NCI-H2196 (cell line): ENCODE results near the gene MYOF.
"Not testable (repeated sequence)": the region's sequence is repeated elsewhere in the genome, so short reads cannot be mapped to it uniquely, and the experiment has no call there.

Experiments
- DNase-seq: peaks from one replicate; lab custom pipeline; 2025; ENCODE audit not compliant: unreplicated experiment; lab: John Stamatoyannopoulos, UW

Gene MYOF

DNA sequence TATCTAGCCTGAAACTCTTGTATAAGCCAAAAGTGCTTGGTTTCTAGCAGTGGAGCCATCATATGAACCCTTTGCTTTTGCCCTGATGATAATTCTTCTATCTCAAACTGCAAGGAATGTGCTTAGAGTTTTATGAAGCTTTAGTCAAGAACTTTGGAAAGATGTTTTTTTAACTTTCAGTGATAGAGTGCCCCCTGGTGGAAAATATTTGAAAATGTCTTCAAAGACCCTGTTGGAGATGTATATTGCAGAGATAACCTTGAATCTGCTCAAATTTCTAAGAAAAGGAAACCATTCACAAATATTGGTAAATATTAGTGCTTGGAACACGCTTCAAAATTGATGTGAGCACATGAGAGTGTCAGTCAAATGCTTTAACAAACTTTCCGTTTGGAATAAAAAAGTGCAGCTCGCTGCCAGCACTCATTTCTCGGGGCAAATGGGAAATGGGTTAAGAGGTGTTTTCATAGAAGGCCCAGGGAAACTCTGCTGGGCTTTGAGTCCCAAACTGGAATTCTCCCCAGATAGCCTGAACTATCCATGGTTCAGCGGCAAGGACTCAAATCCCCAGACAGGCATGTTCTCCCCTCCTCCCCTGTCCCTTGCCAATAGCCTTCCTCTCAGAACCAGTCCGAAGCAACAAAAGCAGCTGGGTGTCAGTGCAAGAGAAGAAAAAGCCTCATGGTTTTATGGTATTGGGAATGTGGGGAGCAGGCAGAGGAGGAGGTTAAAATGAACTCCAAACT is 129.3 kb downstream of the MYOF start:
- DNase-seq, result peak; percentile 18

- DNase-seq, result no peak
Observed at GRCh38 chr10:93346694-93347093, 135.4 kb downstream of the MYOF start.

- DNase-seq, result no peak
Observed at GRCh38 chr10:93346108-93346507, 136.0 kb downstream of the MYOF start.

GRCh38 chr10:93344691-93345090 is 137.4 kb downstream of the MYOF start:
- DNase-seq, result no peak

DNA sequence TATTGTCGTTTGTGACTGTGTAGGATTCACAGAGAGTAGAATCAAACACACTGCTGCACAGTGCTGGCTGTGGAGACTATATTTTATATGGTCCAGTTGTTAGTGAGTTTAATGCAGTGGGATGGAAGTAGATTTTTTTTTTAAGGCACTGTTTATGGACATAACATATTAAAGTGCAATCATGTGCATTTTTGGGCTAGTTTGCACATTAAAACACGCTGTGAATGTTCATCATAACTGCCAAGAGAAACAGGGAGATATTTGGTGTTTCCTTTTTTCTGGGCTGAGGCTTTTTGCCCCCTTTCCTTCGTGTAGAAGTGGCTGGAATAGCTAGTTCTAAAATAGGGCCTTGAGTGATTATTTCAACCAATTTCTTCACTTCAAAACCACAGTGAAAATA is 139.2 kb downstream of the MYOF start:
- no peak for DNase-seq

DNA sequence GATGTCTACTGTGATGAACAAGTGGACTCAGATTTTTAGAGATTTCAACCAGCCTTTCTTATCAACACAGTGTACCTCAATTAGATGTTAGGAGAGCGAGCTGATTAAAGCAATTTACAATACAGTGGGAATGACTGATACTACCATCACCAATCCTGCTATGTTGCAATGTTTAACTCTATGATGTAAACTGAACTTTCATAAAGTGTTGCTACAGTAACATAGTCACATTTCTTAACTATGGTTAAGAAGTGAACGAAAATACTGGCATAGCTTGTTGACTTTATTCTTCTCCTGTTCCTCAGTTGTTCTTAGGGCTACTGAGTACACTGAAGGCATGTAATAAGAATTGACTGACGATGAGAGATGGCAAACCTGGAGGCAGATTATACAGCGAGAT is 139.8 kb downstream of the MYOF start:
- no peak for DNase-seq

DNA sequence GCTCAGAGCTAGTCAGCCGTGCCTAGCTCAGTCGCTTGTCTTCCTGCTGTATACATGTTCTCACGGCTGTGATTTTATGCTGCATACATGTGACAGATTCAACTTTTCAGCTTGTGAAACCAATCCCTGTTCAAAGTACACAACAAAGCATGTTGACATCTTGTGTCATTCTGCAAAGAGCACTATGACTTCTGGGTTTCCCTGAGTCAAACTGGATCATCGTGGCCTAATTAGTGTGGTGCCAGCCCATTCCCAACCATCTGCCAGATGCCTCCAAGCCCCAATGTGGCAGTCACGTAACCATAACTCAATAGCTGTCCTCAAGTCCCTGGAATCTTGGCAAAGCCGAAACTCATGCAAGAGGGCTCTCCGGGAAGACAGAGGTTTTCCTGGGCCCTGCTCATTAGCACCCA is 144.8 kb downstream of the MYOF start:
- DNase-seq, result no peak

DNA sequence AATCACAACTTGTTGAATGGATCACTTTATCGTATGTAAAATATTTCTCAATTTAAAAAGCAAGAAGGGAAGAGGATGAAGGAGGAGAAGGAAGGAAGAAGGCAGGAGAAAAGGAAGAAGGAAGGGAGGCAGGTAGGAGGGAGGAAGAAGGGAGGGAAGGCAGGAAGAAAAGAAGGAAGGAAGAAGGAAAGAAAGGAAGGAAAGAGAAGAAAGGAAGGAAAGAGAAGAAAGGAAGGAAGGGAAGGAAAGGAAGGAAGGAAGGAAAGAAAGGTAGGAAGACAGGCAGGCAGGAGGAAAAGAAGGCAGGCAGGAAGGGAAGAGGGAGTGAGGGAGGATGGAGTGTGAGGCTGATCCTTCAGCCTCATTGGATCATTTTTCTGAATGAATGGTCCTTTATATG is 145.5 kb downstream of the MYOF start:
- DNase-seq, result no peak

GRCh38 chr10:93336110-93336509 is 146.0 kb downstream of the MYOF start:
- DNase-seq, result no peak

- DNase-seq, result peak; percentile 34
Observed at GRCh38 chr10:93334901-93335327, 147.2 kb downstream of the MYOF start.

DNA sequence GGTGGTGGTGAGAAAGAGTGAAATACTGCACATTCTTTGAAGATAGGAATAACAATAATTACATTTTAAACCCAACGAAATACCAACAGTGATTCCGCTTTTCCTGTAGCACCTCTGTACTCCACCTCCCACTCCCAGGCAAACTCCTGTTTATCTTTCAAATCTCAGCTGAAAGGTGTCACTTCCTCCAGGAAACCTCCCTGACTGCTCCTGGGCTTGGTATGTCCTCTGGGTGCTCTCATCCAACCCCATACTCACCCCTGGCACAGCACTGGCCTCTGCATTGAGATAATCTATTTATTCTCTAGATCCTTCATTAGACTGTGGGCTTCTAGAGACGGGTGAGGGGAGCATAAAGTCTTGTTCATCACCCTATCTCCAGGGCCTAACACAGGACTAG is 148.0 kb downstream of the MYOF start:
- DNase-seq, result no peak

- no peak for DNase-seq
Observed at GRCh38 chr10:93333278-93333978, 148.7 kb downstream of the MYOF start.

GRCh38 chr10:93330824-93331223 is 151.3 kb downstream of the MYOF start:
- DNase-seq, result no peak

GRCh38 chr10:93319896-93320295 is 162.2 kb downstream of the MYOF start:
- DNase-seq, result no peak

- no peak for DNase-seq
Observed at GRCh38 chr10:93319096-93319495, 163.0 kb downstream of the MYOF start.

- DNase-seq, result no peak
Observed at GRCh38 chr10:93315246-93315645, 166.9 kb downstream of the MYOF start.

DNA sequence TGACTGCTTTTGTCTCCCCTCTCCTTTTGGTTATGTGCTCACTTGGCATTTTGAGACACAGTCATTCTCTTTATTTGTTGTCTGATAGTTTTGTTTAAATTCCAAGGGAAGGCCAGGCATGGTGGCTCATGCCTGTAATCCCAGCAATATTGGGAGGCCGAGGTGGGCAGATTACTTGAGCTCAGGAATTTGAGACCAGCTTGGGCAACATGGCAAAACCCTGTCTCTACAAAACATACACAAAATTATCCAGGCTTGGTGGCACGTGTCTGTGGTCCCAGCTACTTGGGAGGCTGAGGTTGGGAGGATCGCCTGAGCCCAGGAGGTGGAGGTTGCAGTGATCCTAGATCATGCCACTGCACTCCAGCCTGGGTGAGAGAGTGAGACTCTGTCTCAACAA is 167.5 kb downstream of the MYOF start:
- not testable (repeated sequence) for DNase-seq

DNA sequence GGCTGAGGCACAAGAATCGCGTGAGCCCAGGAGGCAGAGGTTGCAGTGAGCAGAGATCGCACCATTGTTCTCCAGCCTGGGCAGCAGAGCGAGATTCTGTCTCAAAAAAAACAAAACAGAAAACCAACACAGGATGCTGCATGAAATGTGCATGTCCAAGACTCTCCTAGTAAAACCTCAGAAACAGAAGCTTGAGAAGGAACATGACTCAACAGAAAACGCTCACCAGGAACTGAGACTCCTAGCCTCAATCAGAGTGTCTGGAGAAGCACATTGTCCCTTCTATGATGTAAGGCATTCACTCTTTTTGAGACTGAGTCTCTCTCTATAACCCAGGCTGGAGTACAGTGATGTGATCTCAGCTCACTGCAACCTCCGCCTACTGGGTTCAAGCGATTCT is 168.3 kb downstream of the MYOF start:
- no peak for DNase-seq

DNA sequence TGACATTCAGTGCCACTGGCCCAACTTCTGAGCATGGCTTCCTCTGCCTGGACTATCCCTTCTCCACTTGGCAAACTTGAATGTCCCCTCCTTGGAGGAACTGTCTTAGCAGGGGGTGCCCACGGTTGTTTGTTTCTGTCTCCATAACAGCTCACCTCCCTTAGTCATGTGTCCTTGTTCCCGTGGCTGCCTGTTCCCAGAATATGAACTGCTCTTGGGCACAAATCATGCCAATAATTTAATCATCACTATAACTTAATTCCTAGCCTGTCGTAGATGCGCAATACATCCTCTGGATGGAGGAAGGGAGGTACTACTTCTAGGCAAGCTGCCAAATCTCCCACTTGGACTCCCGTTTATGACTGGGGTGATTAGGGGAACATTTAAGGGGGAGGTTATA is 173.1 kb downstream of the MYOF start:
- DNase-seq, result no peak

- DNase-seq, result no peak
Observed at GRCh38 chr10:93305122-93305521, 177.0 kb downstream of the MYOF start.

DNA sequence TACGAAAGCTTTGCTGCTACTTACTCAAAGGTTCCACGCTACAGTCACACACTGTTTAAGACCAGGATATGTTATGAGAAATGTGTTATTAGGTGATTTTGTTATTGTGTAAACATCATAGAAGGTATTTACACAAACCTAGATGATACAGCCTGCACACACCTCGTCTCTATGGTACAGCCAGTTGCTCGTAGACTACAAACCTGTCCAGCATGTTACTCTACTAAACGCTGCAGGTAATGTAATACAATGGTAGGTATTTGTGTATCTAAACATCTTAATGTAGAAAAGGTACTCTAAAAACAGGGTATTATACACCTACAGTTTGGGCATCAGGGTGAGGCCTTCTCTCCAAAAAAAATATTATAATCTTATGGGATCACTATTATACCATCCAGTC is 181.2 kb downstream of the MYOF start:
- no peak for DNase-seq

GRCh38 chr10:93300288-93300917 is 181.7 kb downstream of the MYOF start:
- no peak for DNase-seq
